GM19452 (cell line): ENCODE results near the gene NACA2.
"Not testable (repeated sequence)": the region's sequence is repeated elsewhere in the genome, so short reads cannot be mapped to it uniquely, and the experiment has no call there.

Experiments used
- ATAC-seq: cut with Tn5 transposase; IDR thresholded peaks from one replicate; pipeline ENCODE4 v1.9.1; 2021; ENCODE audit not compliant: unreplicated experiment

NACA2 gene

GRCh38 chr17:61591018-61591417, at the start of gene NACA2:
TSS of gene NACA2 (minus strand) at chr17:61591219. CDS start at chr17:61591180, 39 bp downstream.
- no peak for ATAC-seq

- ATAC-seq: no peak
Observed at GRCh38 chr17:61639818-61640217, 48.8 kb upstream of the NACA2 start.

GRCh38 chr17:61638087-61638486, 47.1 kb upstream of the NACA2 start:
- no peak for ATAC-seq

DNA sequence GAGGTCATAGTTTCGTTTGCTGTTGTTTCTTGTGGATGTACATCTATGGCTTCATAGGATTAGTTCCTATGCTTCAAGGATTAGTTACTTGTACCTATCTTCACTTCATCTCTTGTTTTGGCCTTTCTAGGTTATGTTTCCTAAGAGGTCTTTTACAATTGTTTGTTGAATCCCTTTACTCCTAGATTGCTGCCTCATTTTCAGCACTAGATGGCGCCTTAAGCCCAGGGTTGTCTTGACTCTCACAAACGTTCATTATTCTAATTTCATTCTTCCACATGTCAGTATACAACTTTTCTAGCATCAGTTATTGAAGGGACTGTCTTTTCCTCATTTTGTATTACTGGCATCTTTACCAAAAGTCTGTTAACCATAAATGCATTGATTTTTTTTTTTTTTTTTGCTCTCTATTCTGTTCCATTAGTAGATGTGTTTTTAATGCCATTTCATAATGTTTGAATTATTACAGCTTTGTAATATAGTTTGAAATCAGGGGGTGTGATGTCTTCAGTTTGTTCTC, 45.0 kb upstream of the NACA2 start:
- no peak for ATAC-seq

GRCh38 chr17:61634942-61635538, 44.0 kb upstream of the NACA2 start:
- ATAC-seq: no peak

DNA sequence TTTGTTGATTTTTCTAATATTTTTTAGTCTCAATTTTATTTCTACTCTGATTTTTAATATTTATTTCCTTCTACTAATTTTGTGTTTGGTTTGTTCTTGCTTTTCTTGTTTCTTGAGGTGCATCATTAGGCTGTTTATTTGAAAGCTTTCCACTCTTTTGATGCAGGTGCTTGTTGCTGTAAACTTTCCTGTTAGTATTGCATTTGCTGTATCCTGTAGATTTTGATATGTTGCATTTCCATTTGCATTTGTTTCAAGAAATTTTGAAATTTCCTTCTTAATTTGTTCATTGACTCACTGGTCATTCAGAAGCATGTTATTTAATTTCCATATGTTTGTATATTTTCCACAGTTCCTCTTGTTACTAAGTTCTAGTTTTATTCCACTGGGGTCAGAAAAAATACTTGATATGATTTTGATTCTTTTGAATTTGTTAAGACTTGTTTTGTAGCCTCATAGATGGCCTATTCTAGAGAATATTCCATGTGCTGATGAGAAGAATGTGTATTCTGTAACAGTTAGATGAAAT, 43.1 kb upstream of the NACA2 start:
- no peak for ATAC-seq

DNA sequence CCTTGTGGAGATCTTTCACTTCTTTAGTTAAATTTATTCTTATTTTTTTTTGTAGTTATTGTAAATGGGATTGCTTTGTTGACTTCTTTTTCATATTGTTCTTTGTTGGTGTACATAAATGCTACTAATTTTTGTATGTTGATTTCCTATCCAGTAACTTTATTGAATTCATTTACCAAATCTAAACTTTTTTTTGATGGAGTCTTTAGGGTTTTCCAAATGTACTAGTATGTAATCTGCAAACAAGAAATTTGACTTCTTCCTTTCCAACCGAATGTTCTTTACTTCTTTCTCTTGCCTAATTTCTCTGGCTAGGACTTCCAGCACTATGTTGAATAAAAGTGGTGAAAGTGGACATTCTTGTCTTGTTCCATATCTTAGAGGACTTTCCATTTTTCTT, 41.8 kb upstream of the NACA2 start:
- no peak for ATAC-seq

- no peak for ATAC-seq
Observed at GRCh38 chr17:61631800-61632199, 40.8 kb upstream of the NACA2 start.

DNA sequence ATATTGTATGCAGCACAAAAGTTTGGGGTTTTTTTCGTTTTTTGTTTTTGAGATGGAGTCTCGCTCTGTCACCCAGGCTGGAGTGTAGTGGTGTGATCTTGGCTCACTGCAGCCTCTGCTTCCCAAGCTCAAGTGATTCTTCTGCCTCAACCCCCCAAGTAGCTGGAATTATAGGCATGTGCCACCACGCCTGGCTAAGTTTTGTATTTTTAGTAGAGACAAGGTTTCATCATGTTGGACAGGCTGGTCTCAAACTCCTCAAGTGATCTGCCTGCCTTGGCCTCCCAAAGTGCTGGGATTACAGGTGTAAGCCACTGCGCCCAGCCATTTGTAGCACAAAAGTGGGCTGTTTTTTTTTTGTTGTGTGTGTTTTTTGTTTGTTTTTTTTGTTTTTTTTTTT, 37.1 kb upstream of the NACA2 start:
- not testable (repeated sequence) for ATAC-seq

DNA sequence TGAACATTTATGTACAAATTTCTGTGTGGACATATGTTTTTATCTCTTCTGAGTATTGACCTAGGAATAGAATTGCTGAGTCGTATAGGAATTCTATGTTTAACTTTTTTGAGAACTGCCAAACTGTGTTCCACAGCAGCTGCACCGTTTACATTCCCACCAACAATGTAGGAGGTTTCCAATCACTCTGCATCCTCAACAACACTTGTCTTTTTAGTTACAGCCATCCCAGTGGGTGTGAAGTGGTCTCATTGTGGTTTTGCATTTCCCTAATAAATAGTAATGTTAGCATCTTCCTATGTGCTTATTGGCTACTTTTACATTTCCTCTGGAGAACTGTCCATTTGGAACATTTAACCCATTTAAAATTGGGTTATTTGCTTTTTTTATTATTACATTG, 36.6 kb upstream of the NACA2 start:
- no peak for ATAC-seq

DNA sequence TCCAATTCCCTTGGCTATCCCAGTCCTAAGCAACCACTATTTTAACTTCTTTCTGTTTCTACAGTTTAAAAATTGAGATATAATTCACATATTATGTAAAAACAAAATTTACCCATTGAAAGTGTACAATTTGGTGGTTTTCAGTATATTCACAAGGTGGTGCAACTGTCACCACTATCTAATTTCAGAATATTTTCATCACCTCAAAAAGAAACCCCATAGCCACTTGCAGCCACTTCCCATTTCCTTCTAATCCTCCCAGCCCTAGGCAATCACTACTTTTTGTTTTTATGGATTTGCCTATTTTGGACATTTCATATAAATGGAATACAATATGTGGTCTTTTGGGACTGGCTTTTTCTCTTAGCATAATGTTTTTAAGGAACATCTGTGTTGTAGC, 36.1 kb upstream of the NACA2 start:
- ATAC-seq: no peak

DNA sequence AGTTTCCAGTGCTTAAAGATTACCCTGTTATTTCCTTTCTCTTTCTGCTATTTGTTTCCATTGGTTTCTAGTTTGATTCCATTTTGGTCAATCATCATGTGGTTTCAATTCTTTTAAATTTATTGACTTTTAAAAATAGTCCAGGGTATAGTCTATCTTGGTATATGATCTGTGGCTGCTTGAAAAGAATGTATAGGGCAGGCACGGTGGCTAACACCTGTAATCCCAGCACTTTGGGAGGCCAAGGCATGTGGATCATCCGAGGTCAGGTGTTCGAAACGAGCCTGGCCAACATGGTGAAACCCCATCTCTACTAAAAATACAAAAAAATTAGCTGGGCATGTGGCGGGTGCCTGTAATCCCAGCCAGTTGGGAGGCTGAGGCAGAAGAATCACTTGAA, 34.5 kb upstream of the NACA2 start:
- no peak for ATAC-seq

- no peak for ATAC-seq
Observed at GRCh38 chr17:61624951-61625350, 33.9 kb upstream of the NACA2 start.

DNA sequence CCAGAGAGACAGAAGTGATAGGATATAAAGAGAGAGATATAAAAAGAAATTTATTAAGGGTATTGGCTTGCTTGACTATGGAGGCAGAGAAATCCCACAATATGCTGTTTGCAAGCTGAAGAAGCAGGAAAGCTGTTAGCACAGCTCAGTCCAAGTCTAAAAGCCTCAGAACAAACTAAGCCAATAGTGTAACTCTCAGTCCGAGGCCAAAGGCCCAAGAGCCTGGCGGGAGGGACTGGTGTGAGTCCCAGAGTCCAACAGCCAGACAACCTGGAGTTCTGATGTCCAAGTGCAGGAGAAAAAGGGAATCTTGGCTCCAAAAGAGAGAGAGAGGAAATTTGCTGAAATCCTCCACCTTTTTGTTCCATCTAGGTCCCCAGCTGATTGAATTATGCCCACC, 30.3 kb upstream of the NACA2 start:
- ATAC-seq: no peak

DNA sequence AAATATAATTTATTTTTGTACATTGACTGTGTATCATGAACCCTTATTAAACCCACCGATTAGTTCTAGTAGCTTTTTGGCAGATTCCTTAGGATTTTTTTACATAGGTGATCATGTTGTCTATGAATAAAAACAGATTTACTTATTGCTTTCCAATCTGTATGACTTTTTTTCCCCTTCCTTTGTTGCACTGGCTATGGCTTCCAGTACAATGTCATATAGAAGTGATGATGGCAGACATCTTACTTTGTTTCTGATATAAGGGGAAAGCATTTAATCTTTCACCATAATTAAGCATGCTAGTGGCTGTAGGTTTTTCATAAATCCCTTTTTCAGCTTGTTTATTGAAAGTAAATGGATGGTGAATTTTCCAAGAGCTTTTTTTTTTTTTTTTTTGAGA, 28.9 kb upstream of the NACA2 start:
- ATAC-seq: no peak

- ATAC-seq: no peak
Observed at GRCh38 chr17:61619493-61619892, 28.5 kb upstream of the NACA2 start.

DNA sequence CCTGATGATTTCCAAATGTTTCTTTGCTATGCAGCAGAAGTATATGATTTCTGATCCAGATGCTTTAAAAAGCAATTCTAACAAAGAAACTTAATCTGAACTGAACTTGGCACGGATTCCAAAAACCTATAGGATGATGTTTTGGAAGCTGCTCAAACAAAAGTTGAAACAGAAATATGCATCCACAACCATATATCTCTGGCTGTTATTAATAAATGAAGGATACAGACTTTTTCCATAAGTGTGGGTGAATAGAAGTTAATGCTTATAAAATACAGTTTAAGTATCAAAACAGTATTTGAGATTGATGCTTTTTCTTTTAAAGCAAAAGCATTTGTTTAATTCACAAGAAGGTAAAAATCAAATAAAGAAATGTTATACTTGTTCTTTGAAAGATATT, 27.9 kb upstream of the NACA2 start:
- no peak for ATAC-seq

DNA sequence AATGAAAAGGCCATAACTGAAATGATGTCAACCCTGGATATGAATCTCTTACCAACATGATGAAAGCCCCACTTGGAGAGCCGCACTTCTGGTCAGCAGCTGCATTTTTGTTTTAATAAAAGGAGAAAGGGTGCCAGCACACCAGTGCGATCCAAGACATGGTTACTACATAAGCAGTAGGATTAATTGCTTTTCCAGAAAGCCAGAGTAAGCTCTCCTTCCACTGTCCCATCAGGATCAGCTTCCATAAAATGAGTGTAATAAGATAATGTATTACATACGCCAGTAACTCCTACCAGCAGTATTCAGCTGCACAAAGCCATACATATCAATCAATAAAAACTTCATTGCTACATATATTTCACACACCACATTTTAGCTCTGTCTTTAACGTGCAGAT, 26.3 kb upstream of the NACA2 start:
- ATAC-seq: no peak

DNA sequence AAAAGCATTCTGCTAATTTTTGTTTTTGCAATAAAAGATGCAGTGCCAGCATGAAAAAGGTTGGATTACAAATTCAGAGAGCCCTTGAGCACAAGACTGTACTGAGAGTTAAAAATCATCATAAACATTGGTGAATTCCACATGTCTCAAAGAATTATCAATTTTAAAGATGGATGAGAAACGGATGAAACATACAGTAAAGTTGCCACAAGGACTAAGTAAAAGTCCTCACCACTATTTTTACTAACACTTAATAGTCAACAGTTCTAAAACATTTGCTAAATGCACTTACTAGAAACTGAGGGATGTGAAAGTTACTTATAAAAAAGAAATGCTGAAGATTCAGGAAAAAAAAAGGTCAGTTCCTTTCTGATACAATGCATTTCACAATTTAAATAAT, 25.8 kb upstream of the NACA2 start:
- no peak for ATAC-seq

DNA sequence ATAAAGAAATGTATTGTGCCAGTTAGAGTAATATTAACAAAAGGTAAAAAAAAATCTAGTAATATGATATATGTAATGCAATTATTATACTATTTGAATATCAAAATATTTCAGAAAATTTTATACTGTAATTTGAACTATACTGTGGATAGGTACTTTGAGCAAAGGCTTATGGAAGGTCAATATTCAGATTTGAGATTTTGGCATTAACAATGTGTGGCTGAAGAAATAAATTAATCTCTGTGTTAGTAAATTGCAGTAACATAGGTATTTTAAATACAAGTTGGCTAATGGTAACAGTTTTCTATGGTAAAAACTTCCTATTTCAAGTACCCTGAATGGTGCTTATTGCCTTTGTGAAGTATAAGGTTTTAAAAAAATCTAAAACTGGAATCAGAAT, 23.2 kb upstream of the NACA2 start:
- ATAC-seq: no peak

GRCh38 chr17:61611323-61611722, 20.3 kb upstream of the NACA2 start:
- no peak for ATAC-seq

DNA sequence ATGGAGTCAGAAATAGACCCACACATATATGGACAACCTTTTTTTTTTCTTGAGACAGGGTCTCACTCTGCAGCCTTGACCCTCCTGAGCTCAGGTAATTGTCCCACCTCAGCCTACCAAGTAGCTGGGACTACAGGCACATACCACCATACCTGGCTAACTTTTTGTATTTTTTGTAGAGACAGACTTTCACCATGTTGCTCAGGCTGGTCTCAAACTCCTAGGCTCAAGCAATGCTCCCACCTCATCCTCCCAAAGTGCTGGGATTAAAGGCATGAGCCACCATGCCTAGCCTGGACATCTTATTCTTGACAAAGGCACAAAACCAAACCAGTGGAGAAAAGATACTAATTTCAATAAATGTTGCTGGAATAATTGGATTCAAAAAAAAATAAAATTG, 14.7 kb upstream of the NACA2 start:
- ATAC-seq: no peak

- no peak for ATAC-seq
Observed at GRCh38 chr17:61601297-61601696, 10.3 kb upstream of the NACA2 start.
